ENCODE results near the gene WDFY2. TPM values are rescaled to one million over a fixed set of nuclear protein-coding genes. Genes with fewer than 3 reads are reported as not detected.

Gene WDFY2
- total and polyA plus RNA-seq, 2 of the 8 experiments (the other 6 are each of a cell fraction or from before 2014, with no cell fraction given) = 13.9 to 29.0 TPM

DNA sequence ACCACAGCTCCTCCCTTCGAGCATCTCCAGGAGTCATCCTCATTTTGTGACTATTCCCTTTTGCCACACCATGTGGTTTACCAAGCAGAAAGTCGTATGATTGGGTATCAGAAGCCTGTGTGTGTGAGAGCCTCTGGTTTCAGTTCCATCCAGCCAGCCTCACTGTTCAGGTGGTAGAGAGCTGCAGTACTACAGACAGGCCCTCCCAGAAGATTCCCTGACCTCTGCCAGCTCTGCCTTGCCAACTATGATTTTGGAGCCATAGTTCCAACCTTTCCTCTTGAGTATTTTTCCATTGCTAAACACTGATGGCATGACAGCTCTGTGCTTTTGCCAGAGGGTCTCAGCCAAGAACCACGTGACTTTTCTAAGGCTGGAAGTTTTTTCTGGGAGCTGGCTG, 137.2 kb downstream of the WDFY2 start:
- CTCF ChIA-PET (ENCODE audit: partially characterized antibody) = interaction anchor here (0.5 to 0.9 kb wide), 3 partner anchors 21 to 475 kb away, joined by 3 to 4 read pairs (median 4); no protein-coding TSS in a partner anchor
- Histone ChIP-seq H3K4me1 (replicated peaks in 1 of 4; ENCODE audit: control insufficient read depth in 3 of 4, insufficient read depth in 4 of 4, low read length in 3 of 4) (no peaks in the 10 kb centered on the region; a peak in 1 of 7 replicates), H3K9me3 (ENCODE audit: insufficient read depth in 2 of 2, low read depth in 1 of 2, low read length in 1 of 2) (no peaks in the 10 kb centered on the region), H2BK15ac (ENCODE audit: low read length) (no peak overlapping the region), H3K23me2 (ENCODE audit: low read depth, low read length) (no peaks in the 10 kb centered on the region), H2AK5ac (ENCODE audit: low read depth, low read length) (no peak overlapping the region), H4K20me1 (replicated peaks in 1 of 2; ENCODE audit: control insufficient read depth in 1 of 2, insufficient read depth in 2 of 2, low read length in 2 of 2) (no peaks in the 10 kb centered on the region), H3K27me3 (replicated peaks in 1 of 4; ENCODE audit: control insufficient read depth in 3 of 4, extremely low read depth in 1 of 4, insufficient read depth in 3 of 4, low read length in 3 of 4) (no peaks in the 10 kb centered on the region), H3K56ac (replicated peaks; ENCODE audit: insufficient read length, low read depth, low read length) (no peak overlapping the region), H2BK5ac (ENCODE audit: low read depth, low read length) (no peak overlapping the region), H3K4ac (replicated peaks; ENCODE audit: insufficient read length, low read depth, low read length) (no peak overlapping the region), H3K4me3 (ENCODE audit: extremely low read depth in 1 of 4, insufficient read depth in 2 of 4, low read depth in 3 of 4, low read length in 4 of 4) (no peak overlapping the region), H3K14ac (ENCODE audit: insufficient read length) (no peak overlapping the region), H3K23ac (ENCODE audit: insufficient read length) (no peak overlapping the region), H2BK20ac (ENCODE audit: low read length) (no peak overlapping the region), H2BK12ac (ENCODE audit: low read depth, low read length) (no peak overlapping the region), H3K36me3 (ENCODE audit: control insufficient read depth in 2 of 4, insufficient read depth in 4 of 4, low read length in 3 of 4) (peaks cover 0 to 2% (median 0%) of the 10 kb centered on the region in 4 experiments; a peak in 1 of 8 replicates), H3K27ac (ENCODE audit: low read depth, low read length) (no peak overlapping the region), H3K18ac (ENCODE audit: extremely low read depth, low read length) (no peak overlapping the region), H2BK120ac (replicated peaks; ENCODE audit: low read depth, low read length) (no peak overlapping the region), H3K79me2 (ENCODE audit: control insufficient read depth in 1 of 2, insufficient read depth in 2 of 2, low read length in 2 of 2) (no peaks in the 10 kb centered on the region), H4K91ac (replicated peaks; ENCODE audit: insufficient read length, low read length) (no peak overlapping the region), H4K8ac (ENCODE audit: extremely low read depth, insufficient read depth, low read length) (no peak overlapping the region), H3K9ac (replicated peaks in 1 of 4; ENCODE audit: extremely low read depth in 1 of 4, low read depth in 3 of 4, low read length in 3 of 4) (no peak overlapping the region), H4K5ac (ENCODE audit: insufficient read length, low read depth, low read length) (no peak overlapping the region), H2AFZ (ENCODE audit: low read length) (no peak overlapping the region), H3K79me1 (ENCODE audit: low read depth, low read length) (0 out of 2 replicates have a peak, but pooled peaks cover 2% of the 10 kb centered on the region), H3K4me2 (ENCODE audit: insufficient read depth in 1 of 2, low read depth in 2 of 2, low read length in 2 of 2) (no peak overlapping the region)
- POLR2A ChIA-PET (ENCODE audit: partially characterized antibody) = interaction anchor here (0.6 to 0.7 kb wide), 2 partner anchors 268 to 277 kb away, joined by 3 read pairs; partner anchors contain the start of gene INTS6
- FAIRE-seq (no peak), DNase-seq (ENCODE audit: low read depth in 1 of 2, low spot score in 2 of 2) (no peak)
- 85% methylated on average over 3 of the region's 3 CpGs; no CpG with 5 or more reads in 1 of the 2 experiments for whole genome bisulfite sequencing, 2 experiments (ENCODE audit: extremely low coverage in 1 of 2, insufficient coverage in 1 of 2, insufficient read length in 1 of 2, insufficient replicate concordance in 2 of 2, low coverage in 1 of 2, low lambda C conversion rate in 2 of 2, missing lambda C conversion rate in 1 of 2)
- TF ChIP-seq TEAD4 (IDR thresholded peaks at IDR 0.05; ENCODE audit: low read depth, low read length) = no peak
- TF ChIP-seq JUN (IDR thresholded peaks at IDR 0.05; ENCODE audit: low read depth, low read length) = no peak
- no peak for TF ChIP-seq ZNF274 (IDR thresholded peaks at IDR 0.05; ENCODE audit: borderline replicate concordance, extremely low read depth, low read length)
- no peak for TF ChIP-seq POLR2AphosphoS5 (IDR thresholded peaks at IDR 0.05; ENCODE audit: low read depth, low read length)
- TF ChIP-seq TAF1 (IDR thresholded peaks at IDR 0.05; ENCODE audit: low read depth, low read length) = no peak
- no peak for TF ChIP-seq YY1 (IDR thresholded peaks at IDR 0.05; ENCODE audit: low read depth, low read length)
- TF ChIP-seq EGR1 (IDR thresholded peaks at IDR 0.05; ENCODE audit: borderline replicate concordance, low read depth, low read length) = no peak
- no peak for TF ChIP-seq GABPA (IDR thresholded peaks at IDR 0.05; ENCODE audit: borderline replicate concordance, insufficient read depth, low read length)
- TF ChIP-seq SIX5 (IDR thresholded peaks at IDR 0.05; ENCODE audit: low read depth, low read length) = no peak
- no peak for TF ChIP-seq GTF2F1 (IDR thresholded peaks at IDR 0.05; ENCODE audit: borderline replicate concordance, low read depth, low read length)
- TF ChIP-seq SIN3A (conservative IDR thresholded peaks at IDR 0.05 in 1 of 2, IDR thresholded peaks at IDR 0.05 in 1 of 2; ENCODE audit: low read depth in 1 of 2, low read length in 2 of 2) = no peak
- TF ChIP-seq, protein P1, sequence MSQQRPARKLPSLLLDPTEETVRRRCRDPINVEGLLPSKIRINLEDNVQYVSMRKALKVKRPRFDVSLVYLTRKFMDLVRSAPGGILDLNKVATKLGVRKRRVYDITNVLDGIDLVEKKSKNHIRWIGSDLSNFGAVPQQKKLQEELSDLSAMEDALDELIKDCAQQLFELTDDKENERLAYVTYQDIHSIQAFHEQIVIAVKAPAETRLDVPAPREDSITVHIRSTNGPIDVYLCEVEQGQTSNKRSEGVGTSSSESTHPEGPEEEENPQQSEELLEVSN (IDR thresholded peaks at IDR 0.05) = no peak
- TF ChIP-seq, protein P2, sequence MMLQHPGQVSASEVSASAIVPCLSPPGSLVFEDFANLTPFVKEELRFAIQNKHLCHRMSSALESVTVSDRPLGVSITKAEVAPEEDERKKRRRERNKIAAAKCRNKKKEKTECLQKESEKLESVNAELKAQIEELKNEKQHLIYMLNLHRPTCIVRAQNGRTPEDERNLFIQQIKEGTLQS (IDR thresholded peaks at IDR 0.05; ENCODE audit: insufficient read depth, low read depth, low read length) = no peak
- no peak for TF ChIP-seq NRF1 (IDR thresholded peaks at IDR 0.05; ENCODE audit: low read depth, low read length)

All from H1 (cell line).